ENCODE measurements around the gene PIGV.
"Not testable (repeated sequence)": the region's sequence is repeated elsewhere in the genome, so short reads cannot be mapped to it uniquely, and the experiment has no call there.

The PIGV gene

GRCh38 chr1:26831546-26832248, 43.9 kb downstream of the PIGV start:
- no peak for DNase-seq (ENCODE audit: extremely low spot score)
- CTCF ChIA-PET = interaction anchor here (1.0 kb wide), 1 partner anchor 33 kb away, joined by 3 read pairs; no protein-coding TSS in a partner anchor
- POLR2A ChIA-PET = interaction anchor here (5.2 kb wide), 1 partner anchor 33 kb away, joined by 21 read pairs; no protein-coding TSS in a partner anchor
- TF ChIP-seq ARNT (IDR thresholded peaks at IDR 0.05) = no peak
- no peak for TF ChIP-seq FOXM1 (IDR thresholded peaks at IDR 0.05; ENCODE audit: borderline replicate concordance)
- TF ChIP-seq FOXA1 (IDR thresholded peaks at IDR 0.05) = no peak
- no peak for TF ChIP-seq LEF1 (IDR thresholded peaks at IDR 0.05; ENCODE audit: borderline replicate concordance)

DNA sequence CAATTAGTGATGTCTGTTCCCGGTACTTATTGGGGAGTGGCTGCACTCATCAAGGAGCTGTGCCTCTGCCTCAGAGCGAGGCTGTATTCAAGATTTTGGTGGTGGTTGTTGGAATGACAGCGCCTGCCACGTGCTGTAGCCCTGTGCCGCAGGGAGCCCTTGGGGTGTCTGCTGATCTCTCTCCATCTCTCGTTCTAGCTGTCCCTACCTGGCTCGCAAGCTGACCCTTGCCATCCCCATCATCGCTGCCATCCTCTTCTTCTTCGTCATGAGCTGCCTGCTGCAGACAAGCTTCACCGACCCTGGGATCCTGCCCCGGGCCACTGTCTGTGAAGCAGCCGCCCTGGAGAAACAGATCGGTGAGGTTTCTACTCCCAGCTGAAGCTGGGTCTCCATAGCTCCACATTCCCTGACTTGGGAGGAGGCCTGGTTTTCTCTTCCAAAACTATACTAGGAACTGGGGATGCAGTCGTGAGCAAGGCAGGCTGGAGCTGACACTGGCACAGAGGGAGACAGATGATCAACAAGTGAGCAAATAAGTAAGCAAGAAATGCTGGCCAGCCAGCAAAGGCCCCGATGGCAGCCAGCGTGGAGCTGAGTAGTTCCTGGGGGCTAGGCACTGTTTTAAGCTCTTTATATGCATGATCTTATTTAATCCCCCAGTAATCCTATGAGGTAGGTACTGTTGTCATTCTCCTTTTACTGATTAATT, 44.7 kb downstream of the PIGV start:
- no peak for DNase-seq (ENCODE audit: extremely low spot score)
- ChIA-PET POLR2A (interaction anchor here (0.8 to 5.2 kb wide), 3 partner anchors 33 to 134 kb away, joined by 4 to 21 read pairs (median 5); partner anchors contain the start of gene GPN2), CTCF (interaction anchor here (1.0 kb wide), 1 partner anchor 33 kb away, joined by 3 read pairs; no protein-coding TSS in a partner anchor)
- no peak for TF ChIP-seq FOXA1 (IDR thresholded peaks at IDR 0.05)
- TF ChIP-seq BHLHE40 (IDR thresholded peaks at IDR 0.05; ENCODE audit: borderline replicate concordance) = no peak
- no peak for TF ChIP-seq FOXM1 (IDR thresholded peaks at IDR 0.05; ENCODE audit: borderline replicate concordance)
- TF ChIP-seq ARNT (IDR thresholded peaks at IDR 0.05) = no peak
- TF ChIP-seq CTBP1 (IDR thresholded peaks at IDR 0.05; ENCODE audit: borderline replicate concordance) = no peak
- TF ChIP-seq SUZ12 (IDR thresholded peaks at IDR 0.05) = no peak
- TF ChIP-seq HDGF (IDR thresholded peaks at IDR 0.05; ENCODE audit: borderline replicate concordance) = no peak

GRCh38 chr1:26833432-26834405, 46.0 kb downstream of the PIGV start:
- CTCF ChIA-PET = no interaction called here
- POLR2A ChIA-PET = interaction anchor here (0.8 to 5.2 kb wide), 3 partner anchors 31 to 136 kb away, joined by 4 to 21 read pairs (median 5); partner anchors contain the start of gene GPN2
- no peak for DNase-seq (ENCODE audit: extremely low spot score)
- TF ChIP-seq SUZ12 (IDR thresholded peaks at IDR 0.05) (no peak), BHLHE40 (IDR thresholded peaks at IDR 0.05; ENCODE audit: borderline replicate concordance) (no peak), FOXA1 (IDR thresholded peaks at IDR 0.05) (no peak), ARNT (IDR thresholded peaks at IDR 0.05) (no peak), CTBP1 (IDR thresholded peaks at IDR 0.05; ENCODE audit: borderline replicate concordance) (no peak), ZNF384 (IDR thresholded peaks at IDR 0.05) (no peak), TARDBP (IDR thresholded peaks at IDR 0.05) (no peak), ELF4 (IDR thresholded peaks at IDR 0.05) (no peak), FOXK2 (IDR thresholded peaks at IDR 0.05) (no peak), HDGF (IDR thresholded peaks at IDR 0.05; ENCODE audit: borderline replicate concordance) (no peak), FOXM1 (IDR thresholded peaks at IDR 0.05; ENCODE audit: borderline replicate concordance) (no peak)
- TF ChIP-seq, protein P1, sequence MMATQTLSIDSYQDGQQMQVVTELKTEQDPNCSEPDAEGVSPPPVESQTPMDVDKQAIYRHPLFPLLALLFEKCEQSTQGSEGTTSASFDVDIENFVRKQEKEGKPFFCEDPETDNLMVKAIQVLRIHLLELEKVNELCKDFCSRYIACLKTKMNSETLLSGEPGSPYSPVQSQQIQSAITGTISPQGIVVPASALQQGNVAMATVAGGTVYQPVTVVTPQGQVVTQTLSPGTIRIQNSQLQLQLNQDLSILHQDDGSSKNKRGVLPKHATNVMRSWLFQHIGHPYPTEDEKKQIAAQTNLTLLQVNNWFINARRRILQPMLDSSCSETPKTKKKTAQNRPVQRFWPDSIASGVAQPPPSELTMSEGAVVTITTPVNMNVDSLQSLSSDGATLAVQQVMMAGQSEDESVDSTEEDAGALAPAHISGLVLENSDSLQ (IDR thresholded peaks at IDR 0.05) = no peak

DNA sequence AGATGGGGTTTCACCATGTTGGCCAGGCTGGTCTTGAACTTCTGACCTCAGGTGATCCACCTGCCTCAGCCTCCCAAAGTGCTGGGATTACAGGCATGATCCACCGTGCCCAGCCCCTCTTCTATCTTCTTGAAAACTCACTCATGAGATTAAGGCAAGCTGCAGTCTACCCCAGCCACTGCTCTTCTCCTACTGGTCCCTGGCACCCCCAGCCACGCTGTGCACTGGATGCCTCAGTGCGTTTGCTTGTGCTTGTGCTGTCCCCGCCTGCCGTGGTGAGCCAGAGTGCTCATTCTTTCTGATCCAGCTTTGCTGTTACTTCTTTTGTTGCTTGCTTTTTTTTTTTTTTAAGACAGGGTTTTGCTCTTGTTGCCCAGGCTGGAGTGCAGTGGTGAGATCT, 49.9 kb downstream of the PIGV start:
- DNase-seq (ENCODE audit: extremely low spot score); CTCF ChIA-PET: not testable (repeated sequence)
- POLR2A ChIA-PET = interaction anchor here (1.5 kb wide), 1 partner anchor 52 kb away, joined by 4 read pairs; the partner anchor contains the start of gene GPN2

DNA sequence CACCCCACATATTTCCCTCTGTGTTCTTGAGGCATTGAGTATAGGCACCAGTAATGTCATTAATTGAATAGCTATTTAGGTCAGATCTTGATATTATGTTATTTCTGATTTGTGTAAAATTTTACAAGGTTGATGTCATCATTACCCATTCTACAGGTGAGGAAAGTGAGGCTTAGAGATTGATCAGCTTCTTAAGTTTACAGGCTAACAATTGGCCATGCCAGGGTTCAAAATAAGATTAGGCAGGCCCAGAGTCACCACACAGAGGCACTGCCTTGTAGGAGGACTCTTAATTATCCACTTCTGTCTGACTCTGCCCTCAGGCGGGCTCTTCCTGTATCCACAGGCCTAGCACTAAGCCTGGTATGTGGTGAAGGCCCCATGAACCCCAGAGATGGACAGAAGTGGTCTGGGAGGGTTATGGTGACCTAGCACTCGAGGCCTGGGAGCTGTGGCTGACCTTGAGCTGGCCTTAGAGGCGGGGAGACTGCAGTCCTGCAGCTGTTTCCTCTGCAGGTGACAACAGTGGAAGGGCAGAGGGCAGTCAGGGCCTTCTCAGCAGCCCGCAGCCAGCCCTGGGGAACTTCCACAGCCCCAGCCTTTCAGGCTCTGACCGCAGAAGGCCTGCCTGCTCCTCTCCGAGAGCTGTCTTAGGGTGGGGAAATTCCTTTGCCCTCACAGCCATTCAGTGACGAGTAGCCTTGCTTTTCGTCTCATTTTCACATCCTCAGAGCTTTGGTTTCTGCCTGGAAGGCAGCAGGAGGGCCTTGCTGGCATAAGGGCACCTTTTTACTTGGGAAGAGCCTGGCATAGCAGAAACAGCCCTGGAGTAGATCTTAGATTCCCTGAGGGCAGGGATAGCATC, 51.0 kb downstream of the PIGV start:
- no peak for DNase-seq (ENCODE audit: extremely low spot score)
- TF ChIP-seq, protein P1 (IDR thresholded peaks at IDR 0.05) = no peak
- TF ChIP-seq ARNT (IDR thresholded peaks at IDR 0.05) (no peak), FOXA1 (IDR thresholded peaks at IDR 0.05) (no peak), SP1 (IDR thresholded peaks at IDR 0.05) (no peak), ZNF384 (IDR thresholded peaks at IDR 0.05) (no peak), LEF1 (IDR thresholded peaks at IDR 0.05; ENCODE audit: borderline replicate concordance) (no peak), ELF4 (IDR thresholded peaks at IDR 0.05) (no peak), HDGF (IDR thresholded peaks at IDR 0.05; ENCODE audit: borderline replicate concordance) (no peak), TARDBP (IDR thresholded peaks at IDR 0.05) (no peak), FOXM1 (IDR thresholded peaks at IDR 0.05; ENCODE audit: borderline replicate concordance) (no peak), L3MBTL2 (conservative IDR thresholded peaks at IDR 0.05) (no peak), NFRKB (IDR thresholded peaks at IDR 0.05) (no peak), SUZ12 (IDR thresholded peaks at IDR 0.05) (no peak), BHLHE40 (IDR thresholded peaks at IDR 0.05; ENCODE audit: borderline replicate concordance) (no peak), CTBP1 (IDR thresholded peaks at IDR 0.05; ENCODE audit: borderline replicate concordance) (no peak), FOXK2 (IDR thresholded peaks at IDR 0.05) (no peak)
- ChIA-PET POLR2A (interaction anchor here (1.5 kb wide), 1 partner anchor 51 kb away, joined by 4 read pairs; the partner anchor contains the start of gene GPN2), CTCF (no interaction called here)
